GM21529 (cell line): ENCODE measurements around the gene PLEKHH2.
"Not testable (repeated sequence)": the region's sequence is repeated elsewhere in the genome, so short reads cannot be mapped to it uniquely, and the experiment has no call there.

Experiments used
- ATAC-seq: cut with Tn5 transposase; IDR thresholded peaks from one replicate; pipeline ENCODE4 v1.9.1; 2021; ENCODE audit not compliant: unreplicated experiment

The PLEKHH2 gene

DNA sequence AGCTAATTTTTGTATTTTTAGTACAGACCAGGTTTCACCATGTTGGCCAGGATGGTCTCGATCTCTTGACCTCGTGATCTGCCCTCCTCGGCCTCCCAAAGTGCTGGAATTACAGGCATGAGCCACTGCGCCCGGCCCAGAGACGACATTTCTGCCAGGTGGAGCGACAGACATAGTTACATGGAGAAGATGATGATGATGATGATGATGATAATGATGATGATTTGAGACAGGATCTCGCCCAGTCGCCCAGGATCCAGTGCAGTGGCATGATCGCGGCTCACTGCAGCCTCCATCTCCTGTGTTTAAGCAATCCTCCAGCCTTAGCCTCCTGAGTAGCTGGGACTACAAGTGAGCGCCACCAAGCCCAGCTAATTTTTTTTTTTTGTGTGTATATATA, 907 bp upstream of the PLEKHH2 start:
- ATAC-seq = not testable (repeated sequence)

DNA sequence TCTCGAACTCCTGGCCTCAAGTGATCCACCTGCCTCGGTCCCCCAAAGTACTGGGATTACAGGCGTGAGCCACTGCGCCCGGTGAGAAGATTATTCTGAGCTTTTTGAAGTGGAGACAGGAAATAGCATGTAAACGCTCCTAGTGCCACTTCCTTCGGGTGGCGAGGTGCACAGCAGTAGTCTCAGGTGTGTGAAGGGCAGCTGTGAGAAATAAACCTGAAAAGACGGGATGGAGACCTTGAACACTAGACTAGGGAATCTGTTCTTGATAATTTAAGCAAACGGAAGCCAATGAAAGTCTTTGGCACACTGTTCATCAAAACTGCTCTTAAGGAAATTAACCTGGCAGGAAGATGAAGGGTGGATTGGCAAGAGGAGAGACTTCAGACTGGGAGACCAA, 439 bp upstream of the PLEKHH2 start:
- no peak for ATAC-seq

GRCh38 chr2:43642363-43642762, 5.3 kb downstream of the PLEKHH2 start:
- no peak for ATAC-seq

- ATAC-seq = no peak
Measured at GRCh38 chr2:43643680-43644079, 6.6 kb downstream of the PLEKHH2 start.

DNA sequence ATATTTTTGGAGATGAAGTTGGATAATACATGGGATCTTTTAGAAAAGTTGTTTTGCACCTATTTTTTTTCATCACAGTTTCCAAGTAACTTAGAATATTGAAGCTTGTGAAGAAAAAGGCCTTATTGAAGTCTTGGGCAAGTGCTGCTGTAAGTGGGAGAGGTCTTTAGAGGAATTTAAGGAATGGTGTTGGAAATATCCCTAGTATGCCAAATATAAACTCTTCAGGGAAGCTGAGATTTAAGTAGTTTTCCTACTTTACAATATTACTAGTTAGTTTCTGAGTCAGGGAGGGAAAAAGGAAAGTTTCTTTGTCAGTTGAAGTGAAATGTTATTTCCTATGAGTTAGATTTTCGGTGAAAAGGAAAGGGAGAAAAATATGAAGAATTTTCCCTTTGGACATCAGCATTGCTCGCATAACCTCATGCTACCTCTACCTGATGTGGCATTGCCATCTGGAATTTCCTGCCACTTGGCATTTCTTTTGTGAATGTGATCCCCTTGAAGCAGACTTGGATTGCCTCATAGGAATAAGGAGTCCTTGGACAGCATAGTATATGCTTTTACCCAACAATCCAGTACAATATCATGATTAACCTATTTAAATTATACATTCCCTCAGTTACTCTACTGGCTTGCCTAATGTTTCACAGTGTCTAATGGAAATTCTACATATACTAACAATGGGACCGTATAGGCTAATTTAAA, 12.1 kb downstream of the PLEKHH2 start:
- ATAC-seq = no peak

- no peak for ATAC-seq
Measured at GRCh38 chr2:43653506-43653905, 16.4 kb downstream of the PLEKHH2 start.

- ATAC-seq = no peak
Measured at GRCh38 chr2:43657241-43657640, 20.2 kb downstream of the PLEKHH2 start.

DNA sequence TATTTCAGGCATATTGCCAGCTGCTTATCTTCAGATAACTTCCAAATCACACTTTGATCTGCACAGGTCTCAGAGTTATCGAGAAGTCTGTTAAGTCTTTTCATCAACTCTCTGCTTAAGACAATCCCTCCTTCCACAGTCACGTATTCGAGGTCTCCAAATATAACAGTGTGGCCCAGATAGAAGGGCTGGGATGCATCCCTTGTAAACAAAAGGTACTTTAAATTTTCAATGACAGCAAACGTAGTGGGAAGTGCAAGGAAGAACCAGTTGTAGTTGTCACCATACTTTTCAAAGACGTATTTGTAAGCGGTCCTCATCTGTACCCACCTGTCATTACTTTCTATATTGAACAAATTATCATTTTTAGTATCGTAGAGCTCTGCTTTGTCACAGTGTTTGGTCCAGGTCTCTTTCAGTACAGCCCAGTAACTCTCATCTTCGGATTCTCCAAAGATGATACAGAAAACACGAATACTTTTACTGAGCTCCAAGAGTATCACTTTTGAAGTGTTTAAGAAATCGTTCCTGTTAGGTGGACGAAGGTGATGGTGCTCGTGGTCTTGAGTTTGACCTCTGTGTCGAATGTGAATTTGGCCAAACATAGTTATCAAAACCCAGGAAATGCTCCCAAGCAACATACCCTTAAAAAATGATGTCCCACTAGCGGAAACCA, 38.7 kb downstream of the PLEKHH2 start:
- no peak for ATAC-seq

DNA sequence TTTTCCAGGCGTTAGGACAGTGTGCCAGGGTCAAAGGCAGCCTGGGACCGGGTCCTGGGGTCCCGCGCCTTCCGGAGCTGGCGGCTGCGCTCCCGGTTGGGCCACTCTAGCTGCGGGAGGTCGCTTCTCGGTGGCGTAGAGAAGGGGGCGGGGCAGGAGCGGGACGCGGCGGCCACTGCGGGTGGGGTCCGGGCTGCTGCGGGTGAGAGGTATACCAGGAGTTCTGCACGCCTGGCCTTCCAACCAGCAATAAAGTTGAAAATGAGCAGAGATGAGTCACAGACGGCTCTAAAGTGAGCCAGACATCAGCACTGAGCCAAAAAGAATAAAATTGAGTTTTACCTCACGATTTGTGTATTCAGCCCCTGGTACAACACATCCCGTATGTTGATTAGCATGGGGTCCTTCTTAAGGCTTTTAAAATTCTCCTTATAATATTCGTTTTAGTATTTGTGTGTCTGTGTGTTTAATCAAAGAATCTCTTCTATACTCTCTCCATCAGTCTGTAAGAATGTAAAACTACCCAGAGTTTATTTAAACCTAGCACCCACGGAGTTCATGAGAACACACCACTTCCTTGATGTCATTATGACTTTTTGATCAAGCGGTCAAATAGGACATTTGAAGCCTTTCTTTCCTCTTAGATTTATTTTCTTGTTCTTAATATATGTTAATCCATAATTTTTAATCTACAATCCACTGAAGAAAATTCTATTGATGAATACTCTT, 39.4 kb downstream of the PLEKHH2 start, which contains the start of gene C1GALT1C1L:
C1GALT1C1L (minus strand) TSS at position 108 of the 729 bp plus-strand sequence; CDS start at position 1, 107 bp downstream.
- no peak for ATAC-seq

GRCh38 chr2:43677783-43678182, 40.7 kb downstream of the PLEKHH2 start:
- ATAC-seq = not testable (repeated sequence)

- ATAC-seq = no peak
Measured at GRCh38 chr2:43685357-43685756, 48.3 kb downstream of the PLEKHH2 start.

GRCh38 chr2:43689999-43690398, 52.9 kb downstream of the PLEKHH2 start:
- no peak for ATAC-seq

GRCh38 chr2:43692428-43692994, 55.5 kb downstream of the PLEKHH2 start:
- ATAC-seq = no peak

- not testable (repeated sequence) for ATAC-seq
Measured at GRCh38 chr2:43698140-43698539, 61.1 kb downstream of the PLEKHH2 start.

DNA sequence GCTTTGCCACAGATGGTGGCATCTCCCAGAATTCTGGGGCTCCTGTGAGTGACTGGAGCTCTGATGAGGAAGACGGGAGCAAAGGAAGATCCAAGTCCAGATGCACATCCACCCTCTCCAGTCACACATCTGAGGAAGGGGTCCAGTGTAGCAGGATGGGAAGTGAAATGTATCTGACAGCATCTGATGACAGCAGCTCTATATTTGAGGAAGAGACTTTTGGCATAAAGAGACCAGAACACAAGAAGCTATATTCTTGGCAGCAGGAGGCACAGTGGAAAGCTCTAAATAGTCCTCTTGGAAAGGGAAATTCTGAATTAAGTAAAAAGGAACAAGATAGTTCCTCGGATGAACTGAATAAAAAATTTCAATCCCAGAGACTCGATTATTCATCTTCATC, 62.7 kb downstream of the PLEKHH2 start:
- no peak for ATAC-seq

- no peak for ATAC-seq
Measured at GRCh38 chr2:43701111-43701510, 64.1 kb downstream of the PLEKHH2 start.

DNA sequence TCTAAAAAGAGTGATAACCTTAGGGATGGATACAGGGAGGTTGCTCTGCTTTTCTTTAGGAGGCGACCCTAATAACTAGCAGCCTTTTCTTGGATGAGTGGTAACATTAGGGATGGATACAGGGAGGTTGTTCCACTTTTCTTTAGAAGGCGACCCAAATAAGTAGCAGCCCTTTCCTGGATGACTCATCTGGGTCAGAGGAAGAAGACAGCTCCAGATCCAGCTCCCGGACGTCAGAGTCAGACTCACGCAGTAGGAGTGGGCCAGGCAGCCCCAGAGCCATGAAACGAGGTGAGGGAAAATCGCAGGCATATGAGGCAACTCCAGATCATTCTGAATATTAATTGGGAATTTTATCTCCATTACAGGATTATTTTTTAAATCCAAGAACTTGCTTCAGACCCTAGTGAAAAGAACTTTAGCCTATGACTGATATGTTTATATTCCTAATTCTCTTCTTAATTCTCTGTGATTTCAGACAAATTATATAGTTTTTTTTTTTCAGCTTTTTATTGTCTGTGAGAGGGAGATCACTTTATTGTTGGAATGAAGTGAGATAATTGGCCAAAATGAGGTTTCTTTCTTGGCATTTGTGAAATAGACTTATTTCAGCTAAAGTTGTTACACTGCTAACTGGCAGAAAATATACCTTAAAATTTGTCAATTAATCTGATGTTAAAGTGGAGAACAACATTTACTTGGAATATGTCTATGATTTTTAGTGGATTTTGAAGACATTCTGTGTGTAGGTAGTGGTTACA, 70.4 kb downstream of the PLEKHH2 start:
- ATAC-seq = no peak

GRCh38 chr2:43708178-43708577, 71.1 kb downstream of the PLEKHH2 start:
- no peak for ATAC-seq

GRCh38 chr2:43708891-43709290, 71.8 kb downstream of the PLEKHH2 start:
- ATAC-seq = no peak

- no peak for ATAC-seq
Measured at GRCh38 chr2:43710866-43711265, 73.8 kb downstream of the PLEKHH2 start.

DNA sequence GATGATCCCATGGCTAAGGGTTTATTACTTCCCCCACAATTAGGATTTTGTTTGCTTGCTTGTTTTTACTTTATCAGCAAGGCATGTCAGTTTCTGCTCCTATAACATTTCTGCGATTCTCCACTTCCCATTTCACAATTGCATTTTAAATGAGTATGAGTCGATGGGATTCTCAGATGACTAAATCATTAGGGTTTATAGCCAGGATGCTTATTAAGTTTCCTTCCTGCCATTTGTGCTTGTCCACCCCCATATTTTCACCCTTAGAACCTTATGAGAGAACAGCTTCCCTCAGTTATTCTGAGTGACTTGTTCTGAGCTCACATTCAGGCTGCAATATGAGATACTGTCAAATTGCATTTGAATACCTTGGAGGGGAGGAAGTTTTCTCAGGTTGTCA, 77.1 kb downstream of the PLEKHH2 start:
- ATAC-seq = no peak
